Central memory CD4-positive, alpha-beta T cell (primary cell): Measurements from ENCODE around the gene PHACTR2.
"Not testable (repeated sequence)": the region's sequence is repeated elsewhere in the genome, so short reads cannot be mapped to it uniquely, and the experiment has no call there.

Experiments
- DNase-seq: peaks from one replicate; pipeline ENCODE4 v3.0.0; 2022

Gene PHACTR2

DNA sequence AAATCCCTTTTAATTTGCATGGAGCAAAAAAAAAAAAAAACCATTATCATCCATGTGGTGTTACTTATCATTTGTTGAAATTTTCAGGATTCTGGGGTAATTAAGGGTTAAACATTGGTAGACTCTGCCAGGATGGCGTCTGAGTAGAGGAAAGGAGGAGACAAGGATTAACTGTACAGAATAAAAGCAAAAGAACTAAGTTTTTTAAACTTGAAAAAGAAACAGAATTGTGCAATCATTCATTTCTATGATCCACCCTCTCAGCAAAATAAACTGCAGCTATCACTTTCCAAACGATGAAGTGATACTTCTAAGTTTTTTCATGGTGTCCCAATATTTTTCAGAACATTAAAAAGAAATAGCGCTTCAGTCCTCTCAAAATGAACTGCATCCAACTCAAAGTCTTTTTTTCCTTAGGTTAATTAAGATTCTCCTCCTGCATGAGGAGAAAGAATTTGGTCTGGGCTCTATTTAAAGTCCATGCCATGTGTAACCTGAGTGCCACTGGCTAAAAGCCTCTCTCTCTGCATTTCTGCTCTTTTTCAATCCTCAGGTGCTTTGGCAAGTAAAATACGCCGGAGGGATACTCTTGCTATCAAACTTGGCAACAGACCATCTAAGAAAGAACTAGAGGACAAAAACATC, 95.9 kb downstream of the PHACTR2 start:
- no peak for DNase-seq

DNA sequence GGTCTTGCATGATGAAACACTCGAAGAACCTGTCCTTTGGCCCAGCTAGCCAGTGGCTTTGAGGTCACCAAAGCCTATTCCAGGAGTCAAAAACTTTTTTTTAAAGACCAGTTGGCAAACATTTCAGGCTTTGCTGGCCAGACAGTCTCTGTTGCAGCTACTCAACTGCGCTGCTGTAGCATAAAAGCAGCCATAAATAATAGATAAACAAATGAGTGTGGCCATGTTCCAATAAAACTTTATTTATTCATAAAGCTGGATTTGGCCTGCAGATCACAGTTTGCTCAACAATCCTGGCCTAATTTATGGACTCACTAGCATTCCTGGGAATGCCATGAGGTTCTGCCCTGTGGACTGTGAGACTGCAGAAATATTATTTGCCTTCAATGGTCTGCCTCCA, 96.6 kb downstream of the PHACTR2 start:
- DNase-seq: no peak

DNA sequence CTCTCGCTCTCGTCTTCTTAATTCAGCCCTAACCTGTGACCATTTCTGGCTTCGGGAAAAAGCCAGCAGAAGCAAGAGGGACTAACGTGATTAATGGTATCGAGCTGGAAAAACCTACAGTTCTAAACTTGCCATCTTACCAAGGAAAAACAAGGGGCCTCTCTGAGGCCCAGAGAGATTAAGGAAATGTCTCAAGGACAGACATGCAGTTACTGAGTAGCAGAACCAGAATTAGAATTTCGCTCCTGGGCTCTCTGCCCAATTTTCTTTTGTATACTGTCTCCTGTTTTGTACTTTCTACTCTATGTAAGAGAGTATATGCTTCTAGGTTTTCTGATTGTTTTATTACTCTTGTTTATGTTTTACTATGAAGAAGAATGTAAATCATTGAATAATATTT, 97.6 kb downstream of the PHACTR2 start:
- no peak for DNase-seq

DNA sequence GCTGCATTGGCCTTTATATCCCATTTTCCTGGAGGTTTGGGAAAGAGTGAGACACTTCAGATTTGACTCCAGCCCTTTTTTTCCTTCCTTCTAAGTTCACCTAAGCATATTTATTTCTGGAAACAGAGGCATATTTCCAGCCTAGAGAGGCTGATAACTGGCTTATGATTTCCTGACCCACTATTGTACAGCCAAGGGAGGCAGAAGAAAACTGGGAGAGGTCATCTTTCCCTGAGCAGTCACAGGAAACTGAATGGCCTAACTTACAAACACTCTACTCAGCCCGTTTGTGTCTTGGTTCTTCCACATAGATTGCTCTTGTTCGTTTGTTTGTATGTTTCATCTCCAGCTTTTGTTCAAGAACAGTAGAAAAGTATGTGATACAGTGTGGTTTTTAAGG, 101.2 kb downstream of the PHACTR2 start:
- no peak for DNase-seq

DNA sequence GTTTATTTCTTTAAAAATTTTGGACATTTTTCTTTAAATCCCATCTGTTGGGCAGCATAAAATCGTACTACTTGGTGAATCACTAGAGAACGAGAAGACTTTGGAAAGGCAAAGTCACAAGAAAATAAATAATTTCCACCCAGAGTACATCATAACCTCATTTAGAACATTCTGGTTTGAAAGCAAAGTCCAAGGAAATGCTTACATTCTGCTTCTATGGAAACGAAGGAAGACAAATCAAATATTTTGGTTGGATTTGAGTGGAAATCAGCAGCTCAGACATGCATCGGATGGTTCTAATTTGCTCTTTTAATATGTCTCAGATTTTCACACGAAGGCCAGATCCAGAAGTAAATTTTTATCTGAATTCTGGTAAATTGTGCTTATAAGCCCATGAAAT, 104.7 kb downstream of the PHACTR2 start:
- DNase-seq: no peak

DNA sequence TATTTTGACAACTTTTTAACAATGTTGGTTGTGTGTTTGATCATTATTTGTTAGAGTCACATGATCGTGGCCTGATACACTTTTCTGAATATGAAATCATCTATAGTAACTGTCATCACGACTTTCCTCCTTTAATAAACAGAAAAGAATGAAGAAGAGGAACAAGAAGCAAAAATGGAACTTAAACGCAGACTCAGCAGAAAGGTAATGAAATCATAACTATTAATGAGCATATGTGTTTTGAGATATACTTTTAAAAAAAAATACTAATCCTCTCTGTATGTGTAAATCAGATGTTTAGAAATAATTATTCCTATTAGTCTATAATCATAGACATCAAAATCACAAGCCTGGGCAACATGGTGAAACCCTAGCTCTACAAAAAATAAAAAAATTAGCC, 105.3 kb downstream of the PHACTR2 start:
- no peak for DNase-seq

DNA sequence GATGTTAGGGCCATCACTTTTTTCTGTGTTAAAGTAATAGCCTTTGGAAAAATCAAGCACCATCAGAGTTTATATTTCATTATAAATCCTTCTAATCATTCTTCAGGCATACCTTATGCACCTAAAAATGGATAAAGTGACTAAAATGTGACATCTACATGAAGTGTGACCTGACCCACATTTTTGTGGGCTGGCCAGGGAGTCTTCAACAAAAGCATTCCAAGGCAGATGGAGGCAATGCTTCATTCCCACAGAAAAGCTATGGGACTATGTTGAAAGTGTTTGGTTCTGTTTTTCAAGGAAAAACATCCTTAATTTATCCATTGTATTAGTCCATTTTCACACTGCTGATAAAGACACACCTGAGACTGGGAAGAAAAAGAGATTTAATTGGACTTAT, 106.6 kb downstream of the PHACTR2 start:
- DNase-seq: no peak

DNA sequence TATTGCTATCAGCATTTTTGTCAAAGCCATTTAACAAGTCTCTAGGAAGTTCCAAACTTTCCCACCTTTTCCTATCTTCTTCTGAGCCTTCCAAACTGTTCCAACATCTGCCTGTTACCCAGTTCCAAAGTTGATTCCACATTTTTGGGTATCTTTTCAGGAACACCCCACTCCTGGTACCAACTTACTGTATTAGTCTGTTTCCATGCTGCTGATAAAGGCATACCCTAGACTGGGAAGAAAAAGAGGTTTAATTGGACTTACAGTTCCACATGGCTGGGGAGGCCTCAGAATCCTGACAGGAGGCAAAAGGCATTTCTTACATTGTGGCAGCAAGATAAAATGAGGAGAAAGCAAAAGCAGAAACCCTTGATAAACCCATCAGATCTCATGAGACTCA, 108.6 kb downstream of the PHACTR2 start:
- DNase-seq: not testable (repeated sequence)

DNA sequence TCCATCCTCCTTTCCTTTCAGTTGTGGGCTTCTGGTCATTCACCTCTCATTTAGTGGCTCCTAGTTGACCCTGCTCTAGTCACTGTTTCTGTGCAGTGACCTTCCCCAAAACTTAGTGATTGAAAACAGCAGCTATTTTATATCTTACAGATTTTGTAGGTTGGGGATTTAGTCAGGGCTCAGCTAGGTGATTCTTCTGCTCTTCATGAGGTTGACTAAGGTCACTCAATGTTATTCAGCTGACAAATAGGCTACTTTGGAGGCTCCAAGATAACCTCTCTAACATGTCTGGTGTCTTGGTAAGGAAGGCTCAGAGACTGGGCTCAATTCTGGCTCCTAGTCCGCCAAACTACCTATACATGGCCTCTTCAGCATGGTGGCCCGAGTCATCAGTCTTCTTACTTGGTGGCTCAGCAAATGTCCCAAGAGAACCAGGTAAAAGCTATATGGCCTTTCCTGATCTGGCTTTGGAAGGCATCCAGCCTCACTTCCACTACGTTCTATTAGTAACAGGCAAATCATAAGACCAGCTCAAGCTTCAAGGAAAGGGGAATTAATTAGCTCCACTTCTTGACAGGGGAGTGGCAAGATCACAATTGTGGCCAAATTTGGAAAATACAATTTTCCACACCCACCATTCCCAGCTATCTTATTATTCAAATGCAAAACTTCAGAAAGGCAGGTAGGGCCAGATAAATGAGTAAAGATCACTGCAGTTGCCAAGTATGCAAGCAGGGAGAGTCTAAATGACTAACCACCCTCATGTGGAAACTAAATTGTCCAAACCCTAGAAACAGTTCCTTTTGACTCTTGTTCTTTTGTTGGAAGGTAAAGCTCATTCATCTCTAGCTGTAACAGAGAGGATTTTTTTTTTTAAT, 114.9 kb downstream of the PHACTR2 start:
- DNase-seq: no peak

DNA sequence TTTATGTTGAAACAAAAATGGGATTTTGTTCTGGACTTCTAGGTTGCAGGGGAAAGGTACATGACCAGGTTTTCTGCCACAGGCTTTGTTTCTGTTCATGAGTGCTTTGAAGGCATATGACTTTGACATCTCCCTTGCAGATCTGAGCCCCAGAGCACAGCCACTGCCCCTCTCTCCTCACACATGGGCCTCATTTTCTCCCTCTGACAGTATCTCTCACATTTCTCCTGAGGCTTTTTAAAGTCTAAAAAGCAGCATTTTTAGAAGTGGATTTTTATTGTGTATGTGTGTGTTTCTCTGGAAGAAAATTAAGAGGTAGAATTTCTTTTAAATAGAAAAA, 115.5 kb downstream of the PHACTR2 start:
- no peak for DNase-seq

DNA sequence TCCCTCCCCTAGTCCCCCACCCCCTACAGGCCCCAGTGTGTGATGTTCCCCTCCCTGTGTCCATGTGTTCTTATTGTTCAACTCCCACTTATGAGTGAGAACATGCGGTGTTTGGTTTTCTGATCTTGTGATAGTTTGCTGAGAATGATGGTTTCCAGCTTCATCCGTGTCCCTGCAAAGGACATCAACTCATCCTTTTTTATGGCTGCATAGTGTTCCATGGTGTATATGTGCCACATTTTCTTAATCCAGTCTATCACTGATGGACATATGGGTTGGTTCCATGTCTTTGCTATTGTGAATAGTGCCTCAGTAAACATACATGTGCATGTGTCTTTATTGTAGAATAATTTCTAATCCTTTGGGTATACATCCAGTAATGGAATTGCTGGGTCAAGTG, 118.8 kb downstream of the PHACTR2 start:
- DNase-seq: not testable (repeated sequence)

DNA sequence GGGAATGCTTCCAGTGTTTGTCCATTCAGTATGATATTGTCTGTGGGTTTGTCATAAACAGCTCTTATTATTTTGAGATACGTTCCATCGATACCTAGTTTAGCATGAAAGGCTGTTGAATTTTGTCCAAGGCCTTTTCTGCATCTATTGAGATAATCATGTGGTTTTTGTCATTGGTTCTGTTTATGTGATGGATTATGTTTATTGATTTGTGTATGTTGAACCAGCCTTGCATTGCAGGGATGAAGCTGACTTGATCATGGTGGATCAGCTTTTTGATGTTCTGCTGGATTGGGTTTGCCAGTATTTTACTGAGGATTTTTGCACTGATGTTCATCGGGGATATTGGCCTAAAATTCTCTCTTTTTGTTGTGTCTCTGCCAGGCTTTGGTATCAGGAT, 120.7 kb downstream of the PHACTR2 start:
- not testable (repeated sequence) for DNase-seq

DNA sequence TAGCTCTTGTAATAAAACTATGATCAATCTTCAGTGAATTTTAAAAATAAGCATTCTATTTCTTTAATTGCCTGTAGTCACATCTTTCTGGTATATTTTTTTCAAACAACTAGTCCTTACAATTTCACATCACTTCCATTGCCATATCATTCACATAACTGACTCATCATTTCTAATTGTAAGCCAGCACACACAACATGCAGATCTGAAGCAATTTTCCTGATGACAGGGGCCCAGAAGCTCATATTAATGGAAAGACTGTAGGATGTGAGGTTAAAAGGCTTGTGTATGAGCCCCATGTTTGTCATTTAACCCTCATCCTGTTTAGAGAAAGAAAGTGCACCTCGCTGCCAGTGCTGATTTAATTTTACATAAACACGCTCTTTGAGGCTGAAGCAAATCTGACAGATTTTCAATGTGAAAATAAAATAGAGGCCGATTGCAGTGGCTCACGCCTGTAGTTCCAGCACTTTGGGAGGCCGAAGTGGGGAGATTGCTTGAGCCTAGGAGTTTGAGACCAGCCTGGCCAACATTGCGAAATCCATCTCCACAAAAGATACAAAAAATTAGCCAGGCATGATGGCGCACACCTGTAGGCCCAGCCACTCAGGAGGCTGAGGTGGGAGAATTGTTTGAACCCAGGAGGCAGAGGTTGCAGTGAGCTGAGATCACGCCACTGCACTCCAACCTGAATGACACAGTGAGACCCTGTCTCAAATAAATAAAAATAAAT, 125.2 kb downstream of the PHACTR2 start:
- no peak for DNase-seq

DNA sequence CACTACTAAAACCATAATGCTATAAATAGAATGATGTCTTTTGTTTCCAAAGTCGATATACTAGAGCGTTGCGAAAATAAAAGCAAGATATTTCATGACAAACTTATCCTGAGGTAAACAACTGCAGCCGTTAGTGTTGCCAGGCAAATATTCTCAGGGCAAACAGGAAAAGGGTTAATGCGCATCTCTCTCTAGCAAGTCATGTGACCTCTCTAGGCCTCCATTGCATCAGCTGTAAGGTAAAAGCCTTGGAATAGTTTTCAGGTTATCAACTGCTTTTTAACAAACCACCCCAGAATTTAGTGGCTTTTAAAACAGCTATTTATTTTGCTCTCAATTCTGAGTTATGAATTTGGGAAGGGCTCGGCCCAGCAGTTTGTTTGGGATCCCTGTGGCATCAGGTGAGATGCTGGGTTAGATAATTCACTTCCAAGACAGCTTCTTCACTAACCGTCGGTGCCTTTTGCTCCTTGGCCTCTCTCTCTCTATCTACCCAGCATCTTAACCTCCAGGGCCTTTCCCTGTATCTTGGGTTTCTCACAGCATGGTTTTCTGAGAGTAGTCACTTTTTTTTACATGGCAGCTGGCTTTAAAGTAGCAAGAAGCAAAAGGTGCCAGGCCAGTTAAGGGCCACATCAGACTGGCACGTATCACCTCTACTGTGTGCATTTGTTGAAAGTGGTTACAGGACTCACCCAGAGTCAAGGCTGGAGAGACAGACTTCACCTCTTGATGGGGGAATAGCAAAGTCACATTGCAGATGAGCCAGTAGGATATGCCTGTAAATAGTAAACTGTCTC, 126.2 kb downstream of the PHACTR2 start:
- DNase-seq: no peak

DNA sequence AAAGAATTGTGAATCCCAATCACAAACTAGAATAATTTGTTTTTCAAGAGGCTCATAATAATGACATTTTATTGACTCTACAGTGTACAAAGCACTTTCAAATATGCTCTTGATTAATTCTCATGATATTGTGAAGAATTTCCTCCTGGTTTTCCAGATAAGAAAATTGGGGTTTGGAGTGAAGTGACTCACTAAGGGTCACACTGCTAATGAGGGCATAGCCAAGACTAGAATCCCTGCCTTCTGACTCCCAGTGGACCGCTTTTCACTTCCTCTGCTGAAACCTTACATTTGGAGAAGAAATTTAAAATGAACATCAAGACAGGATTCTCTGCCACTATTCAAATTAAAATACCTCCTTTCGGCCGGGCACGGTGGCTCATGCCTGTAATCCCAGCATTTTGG, 127.1 kb downstream of the PHACTR2 start:
- no peak for DNase-seq

DNA sequence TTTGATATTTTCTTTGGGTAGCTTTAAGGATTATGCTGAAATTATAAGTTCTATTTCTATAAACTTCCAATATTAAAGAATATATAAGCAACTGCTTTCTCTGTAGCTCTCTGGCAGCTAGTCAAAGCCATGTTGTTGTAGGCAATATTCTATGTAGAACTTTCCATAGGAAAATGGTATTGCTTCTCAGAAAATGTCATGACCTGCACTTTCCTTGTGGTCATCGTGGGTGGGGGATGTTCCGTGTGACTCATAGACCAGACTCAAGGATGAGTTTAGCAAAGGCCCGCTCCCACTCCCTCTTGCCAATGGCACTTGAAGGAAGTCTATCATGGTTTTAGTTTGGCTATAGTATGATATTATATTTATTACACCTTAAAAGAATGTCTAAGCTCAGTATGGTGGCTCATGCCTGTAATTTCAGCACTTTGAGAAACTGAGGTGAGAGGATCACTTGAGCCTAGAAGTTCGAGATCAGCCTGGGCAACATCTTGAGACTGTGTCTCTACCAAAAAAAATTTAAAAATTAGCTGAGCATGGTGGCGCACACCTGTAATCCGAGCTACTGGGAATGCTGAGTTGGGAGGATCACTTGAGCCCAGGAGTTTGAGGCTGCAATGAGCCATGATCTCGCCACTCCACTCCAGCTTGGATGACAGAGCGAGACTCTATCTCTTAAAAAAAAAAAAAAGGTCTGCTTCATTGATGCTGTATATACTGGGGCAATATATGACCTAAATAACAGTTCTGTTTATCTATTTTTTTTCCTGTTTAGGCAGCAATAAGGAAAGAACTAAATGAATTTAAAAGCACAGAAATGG, 128.7 kb downstream of the PHACTR2 start:
- DNase-seq: no peak

DNA sequence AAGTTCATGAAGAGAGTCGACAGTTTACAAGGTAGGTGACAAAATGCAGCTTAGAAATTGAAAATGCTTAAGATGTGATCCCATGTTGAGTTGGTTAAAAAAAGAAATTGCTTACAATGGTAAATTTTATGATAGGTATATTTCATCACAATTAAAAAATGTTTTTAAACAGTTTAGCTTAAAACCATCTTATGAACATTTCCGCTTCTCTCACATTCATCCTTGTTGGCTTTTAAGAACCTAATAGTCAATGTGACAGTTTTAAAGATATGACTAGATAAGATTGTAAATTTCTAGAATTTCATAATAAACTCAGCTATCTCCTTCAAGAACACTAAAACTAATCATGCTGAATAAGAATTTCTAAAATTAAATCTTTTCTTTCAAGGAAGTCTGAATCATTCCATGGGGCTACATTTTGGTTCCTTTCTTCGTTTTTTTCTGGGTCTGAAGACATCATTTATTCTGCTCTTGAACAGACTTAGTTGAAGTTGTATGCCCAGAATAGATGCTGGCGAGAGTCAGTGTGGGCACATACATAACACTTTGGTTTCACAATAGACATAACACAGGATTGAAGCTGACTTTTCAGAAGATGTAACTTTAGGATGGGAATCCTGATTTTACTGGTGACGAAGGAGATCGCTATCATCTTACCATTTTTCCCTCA, 129.5 kb downstream of the PHACTR2 start:
- DNase-seq: no peak

DNA sequence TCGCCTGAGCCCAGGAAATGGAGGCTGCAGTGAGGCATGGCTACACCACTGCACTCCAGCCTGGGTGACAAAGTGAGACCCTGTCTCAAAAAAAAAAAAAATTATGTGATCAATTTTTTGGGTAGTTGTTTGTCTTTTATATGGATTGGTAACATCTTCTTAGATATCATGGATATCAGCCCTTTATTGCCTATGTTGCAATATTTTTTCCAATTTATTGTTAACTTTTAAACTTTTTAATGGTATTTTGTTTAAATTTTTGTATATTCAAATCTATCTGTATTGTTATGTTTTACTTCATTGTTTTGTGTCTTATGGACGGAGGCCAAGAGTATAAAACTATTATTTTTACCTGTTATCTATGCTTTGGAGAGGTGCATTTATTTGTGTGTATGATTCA, 133.0 kb downstream of the PHACTR2 start:
- no peak for DNase-seq

DNA sequence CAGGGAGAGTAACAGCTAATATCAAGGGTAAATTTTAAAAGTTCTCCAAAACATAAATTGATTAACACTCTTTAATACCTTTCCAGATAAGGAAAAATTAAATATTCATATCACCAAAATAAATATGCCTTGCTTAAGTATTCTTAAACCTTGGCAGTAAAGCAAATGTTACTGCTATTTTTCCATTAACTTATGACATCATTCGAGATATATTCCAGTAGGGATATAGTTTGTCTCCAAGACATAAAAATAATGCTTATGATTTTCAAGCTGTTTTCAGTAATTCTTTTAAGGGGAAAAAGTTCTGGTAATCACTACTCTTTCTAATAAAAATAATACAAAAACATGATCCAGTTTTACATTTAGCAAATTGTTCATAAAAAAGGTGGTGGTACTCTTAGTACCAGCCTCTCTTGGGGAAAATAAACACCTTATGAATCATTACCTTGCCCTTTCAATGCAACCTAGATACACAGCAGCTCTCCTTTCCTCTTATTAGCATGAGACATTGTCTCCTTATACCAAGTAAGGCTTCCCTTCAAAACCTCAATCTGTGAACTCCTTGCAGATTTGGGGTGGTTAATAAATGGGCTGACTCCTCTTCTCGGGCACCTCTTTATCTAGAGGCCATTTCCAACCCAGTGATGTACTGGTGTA, 133.9 kb downstream of the PHACTR2 start:
- DNase-seq: no peak

DNA sequence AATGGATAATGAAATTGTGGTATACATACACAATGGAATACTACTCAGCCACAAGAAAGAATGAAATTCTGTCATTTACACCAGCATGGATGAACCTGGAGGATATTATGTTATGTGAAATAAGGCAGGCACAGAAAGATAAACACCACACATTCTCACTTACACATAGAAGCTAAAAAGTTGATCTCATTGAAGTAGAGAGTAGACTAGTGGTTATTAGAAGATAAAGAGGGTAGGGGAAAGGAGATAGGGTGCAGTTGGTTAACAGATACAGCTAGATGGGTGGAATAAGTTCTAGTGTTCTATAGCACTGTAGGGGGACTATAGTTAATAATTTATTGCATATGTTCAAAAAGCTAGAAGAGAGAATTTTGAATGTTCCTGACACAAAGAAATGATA, 139.9 kb downstream of the PHACTR2 start:
- no peak for DNase-seq

DNA sequence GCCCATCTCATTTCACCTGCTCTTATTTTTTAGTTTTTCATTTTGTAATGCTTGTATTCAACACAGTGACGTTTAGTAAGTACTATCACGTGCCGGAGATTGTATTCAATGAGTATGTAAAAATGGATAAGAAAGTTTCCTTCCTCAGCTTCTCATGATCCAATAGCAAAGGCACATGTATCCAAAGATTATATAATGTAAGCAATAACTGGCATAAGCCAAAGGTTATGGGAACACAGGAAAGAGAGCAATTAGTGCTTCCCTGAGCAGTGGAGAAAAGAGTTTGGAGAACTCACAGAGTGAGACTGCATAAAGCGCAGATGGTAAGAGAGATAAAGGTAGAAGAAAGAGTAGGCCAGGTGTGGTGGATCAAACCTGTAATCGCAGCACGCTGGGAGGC, 143.6 kb downstream of the PHACTR2 start:
- DNase-seq: no peak
